HEK293T (cell line): Measurements from ENCODE around the gene PIN4.

Source experiments
- BHLHE40 ChIP-seq: fragments of 450-650 bp; IDR thresholded peaks from 2 replicates; pipeline ENCODE4 v1.6.1; 2016; ENCODE audit warnings: mild to moderate bottlenecking, moderate library complexity, borderline replicate concordance
- TARDBP ChIP-seq: fragments of 450-650 bp; IDR thresholded peaks from 2 replicates; pipeline ENCODE4 v1.6.1; 2016
- ZNF384 ChIP-seq: fragments of 450-650 bp; IDR thresholded peaks from 2 replicates; pipeline ENCODE4 v1.6.1; 2016

DNA sequence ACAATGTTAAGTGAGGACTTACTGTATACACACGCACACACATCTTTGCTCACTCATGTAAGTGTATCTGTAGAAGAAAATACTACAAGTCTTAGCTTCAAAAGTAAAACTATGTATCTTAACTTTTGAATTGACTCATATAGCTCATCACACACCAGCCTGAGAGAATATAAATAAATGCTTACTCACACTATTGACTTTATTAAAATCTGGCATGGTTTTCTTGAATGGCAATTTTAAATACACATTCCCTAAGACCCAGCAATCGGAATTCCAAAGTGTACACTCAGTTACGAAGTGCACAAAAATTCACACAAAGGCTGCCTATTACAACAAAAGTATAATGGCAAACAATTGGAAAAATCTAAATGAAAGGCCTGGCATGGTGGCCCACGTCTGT lies 55.3 kb downstream of the PIN4 start:
- no peak for TF ChIP-seq TARDBP
- TF ChIP-seq BHLHE40, result no peak
- TF ChIP-seq ZNF384, result no peak
